NK-92 (cell line): ENCODE data around the gene SCN2B.

Experiments used
- DNase-seq: peaks from one replicate; lab custom pipeline; 2025; ENCODE audit not compliant: unreplicated experiment; lab: John Stamatoyannopoulos, UW

SCN2B gene

GRCh38 chr11:118175031-118175992, 1.1 kb downstream of the SCN2B start:
- no peak for DNase-seq

- DNase-seq = no peak
Measured at GRCh38 chr11:118174006-118174567, 2.4 kb downstream of the SCN2B start.

GRCh38 chr11:118172356-118172755, 4.1 kb downstream of the SCN2B start:
- DNase-seq = no peak

GRCh38 chr11:118171269-118172062, 5.0 kb downstream of the SCN2B start:
- no peak for DNase-seq

- no peak for DNase-seq
Measured at GRCh38 chr11:118170882-118171268, 5.6 kb downstream of the SCN2B start.

GRCh38 chr11:118170231-118170630, 6.2 kb downstream of the SCN2B start:
- DNase-seq = no peak

GRCh38 chr11:118169300-118170140, 6.9 kb downstream of the SCN2B start:
- DNase-seq = no peak

GRCh38 chr11:118168751-118169150, 7.7 kb downstream of the SCN2B start:
- no peak for DNase-seq

- no peak for DNase-seq
Measured at GRCh38 chr11:118168316-118168715, 8.1 kb downstream of the SCN2B start.

- no peak for DNase-seq
Measured at GRCh38 chr11:118167906-118168305, 8.5 kb downstream of the SCN2B start.

GRCh38 chr11:118167253-118167652, 9.2 kb downstream of the SCN2B start:
- no peak for DNase-seq

- DNase-seq = no peak
Measured at GRCh38 chr11:118166641-118167040, 9.8 kb downstream of the SCN2B start.

GRCh38 chr11:118164885-118165284, 11.6 kb downstream of the SCN2B start:
- DNase-seq = no peak

- no peak for DNase-seq
Measured at GRCh38 chr11:118163494-118163893, 12.9 kb downstream of the SCN2B start.

- DNase-seq = no peak
Measured at GRCh38 chr11:118162846-118163245, 13.6 kb downstream of the SCN2B start.

- DNase-seq = no peak
Measured at GRCh38 chr11:118161786-118162185, 14.7 kb downstream of the SCN2B start.

GRCh38 chr11:118157186-118157895, 19.1 kb downstream of the SCN2B start:
- no peak for DNase-seq

GRCh38 chr11:118156531-118157185, 19.8 kb downstream of the SCN2B start:
- DNase-seq = no peak

GRCh38 chr11:118155776-118156530, 20.5 kb downstream of the SCN2B start:
- DNase-seq = no peak
